CD8-positive, alpha-beta memory T cell (primary cell): ENCODE results near the gene GOLGA1. TPM values are rescaled to one million over a fixed set of nuclear protein-coding genes. Genes with fewer than 3 reads are reported as not detected.
"Not testable (repeated sequence)": the region's sequence is repeated elsewhere in the genome, so short reads cannot be mapped to it uniquely, and the experiment has no call there.

Source experiments
- CTCF ChIA-PET: fragments of 350-600 bp; sonication (Branson Sonifier 250); formaldehyde crosslinking; loops from one replicate; lab custom pipeline; 2021; ENCODE audit warnings: antibody characterized with exemption; lab: Charles Lee
- POLR2A ChIA-PET: fragments of 350-600 bp; sonication (Branson Sonifier 250); formaldehyde crosslinking; loops from one replicate; lab custom pipeline; 2021; ENCODE audit warnings: antibody characterized with exemption; lab: Charles Lee
- DNase-seq, 5 donors: peaks; one replicate each; pipeline versions ENCODE4 v3.0.0 to v3.0.0-alpha.2; 2020 to 2022; ENCODE audit warnings: mixed read lengths in 1 of 5
- H3K27ac ChIP-seq: one replicate; pipeline ENCODE4 v1.7.0; 2013; ENCODE audit warnings: low read depth, mild to moderate bottlenecking, low read length, moderate library complexity
- H3K27me3 ChIP-seq: 2 replicates; pipeline ENCODE4 v1.7.0; 2013; ENCODE audit warnings: low read length, mild to moderate bottlenecking; ENCODE audit not compliant: insufficient read depth, poor library complexity, severe bottlenecking
- H3K36me3 ChIP-seq: 2 replicates; pipeline ENCODE4 v1.7.0; 2013; ENCODE audit warnings: mild to moderate bottlenecking, low read length, moderate library complexity; ENCODE audit not compliant: insufficient read depth
- H3K4me1 ChIP-seq: 2 replicates; pipeline ENCODE4 v1.7.0; 2013; ENCODE audit warnings: mild to moderate bottlenecking, low read length, moderate library complexity; ENCODE audit not compliant: insufficient read depth
- H3K4me3 ChIP-seq: 2 replicates; pipeline ENCODE4 v1.7.0; 2013; ENCODE audit warnings: mild to moderate bottlenecking, low read length
- H3K9me3 ChIP-seq: 2 replicates; pipeline ENCODE4 v1.7.0; 2013; ENCODE audit warnings: mild to moderate bottlenecking, low read length
- H3K27ac Mint-ChIP-seq, 8 donors: one replicate each; pipeline ENCODE4 v1.8.0; 2020 to 2021; ENCODE audit warnings: mixed read lengths in 8 of 8, mild to moderate bottlenecking in 6 of 8, inconsistent platforms in 3 of 8, moderate library complexity in 3 of 8
- H3K27me3 Mint-ChIP-seq, 2 donors: one replicate each; pipeline ENCODE4 v1.8.0; 2020 to 2021; ENCODE audit warnings: mixed read lengths in 2 of 2, mild to moderate bottlenecking in 1 of 2, moderate library complexity in 1 of 2
- H3K36me3 Mint-ChIP-seq, 3 donors: one replicate each; pipeline ENCODE4 v1.8.0; 2020 to 2021; ENCODE audit warnings: mixed read lengths in 3 of 3, inconsistent platforms in 1 of 3, mild to moderate bottlenecking in 1 of 3
- H3K4me1 Mint-ChIP-seq, 3 donors: one replicate each; pipeline ENCODE4 v1.8.0; 2020 to 2021; ENCODE audit warnings: mixed read lengths in 3 of 3, inconsistent platforms in 1 of 3, mild to moderate bottlenecking in 1 of 3
- H3K4me3 Mint-ChIP-seq, 7 donors: one replicate each; pipeline ENCODE4 v1.8.0; 2020 to 2021; ENCODE audit warnings: mixed read lengths in 7 of 7, mild to moderate bottlenecking in 6 of 7, moderate library complexity in 4 of 7, inconsistent platforms in 2 of 7
- H3K9me3 Mint-ChIP-seq, 5 donors: one replicate each; pipeline ENCODE4 v1.8.0; 2020 to 2022; ENCODE audit warnings: mixed read lengths in 5 of 5, mild to moderate bottlenecking in 3 of 5, moderate library complexity in 2 of 5, inconsistent platforms in 1 of 5
- polyA plus RNA-seq: library from polyadenylated mRNA; unstranded; fragments of 300-500 nt; fragmentation: Illumina TruSeq; gene quantifications from one replicate; pipeline ENCODE4 v1.2.3, GENCODE V29; 2021
- total RNA-seq, 2 experiments: library from RNA; stranded (reverse); gene quantifications; one replicate each; pipeline ENCODE4 v1.2.3, GENCODE V29; 2021

Gene GOLGA1
- total and polyA plus RNA-seq, 3 experiments from 2014 or later, result 8.5 to 21.1 (median 17.1) TPM

DNA sequence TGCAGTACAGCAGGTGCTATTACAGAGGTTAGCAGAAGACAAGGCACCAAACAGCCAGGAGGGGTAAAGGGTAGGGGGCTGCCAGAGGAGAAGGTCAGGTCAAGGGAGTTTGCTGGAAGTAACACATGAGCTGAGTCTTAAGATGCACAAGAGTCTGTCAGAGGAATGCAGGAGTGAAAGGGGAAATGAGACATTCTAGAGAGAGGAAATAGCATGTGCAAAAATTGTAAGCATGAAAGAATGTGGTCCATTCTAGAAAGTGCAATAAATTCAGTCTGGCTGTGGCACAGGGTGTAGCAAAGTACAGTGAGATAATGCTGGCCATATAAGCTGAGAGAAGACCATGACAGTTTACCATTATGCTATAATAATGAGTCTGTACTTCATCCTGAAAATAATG, 6.6 kb downstream of the GOLGA1 start:
- Mint-ChIP-seq H3K27ac (peak overlapping the region in 2 of 8 donors; percentile 21 to 47), H3K9me3 (no peaks in the 10 kb centered on the region), H3K4me1 (peaks cover 13 to 21% (median 20%) of the 10 kb centered on the region in 3 donors), H3K4me3 (peak overlapping the region in 1 of 7 donors; percentile 34), H3K36me3 (peaks cover 3 to 73% (median 12%) of the 10 kb centered on the region in 3 donors), H3K27me3 (peaks cover 0 to 2% of the 10 kb centered on the region in 2 donors)
- no peaks in the 10 kb centered on the region for H3K27me3 ChIP-seq
- ChIA-PET CTCF (no interaction called here), POLR2A (no interaction called here)
- no peak overlapping the region for H3K27ac ChIP-seq
- H3K4me3 ChIP-seq, result no peak overlapping the region
- H3K9me3 ChIP-seq, result no peaks in the 10 kb centered on the region
- no peak for DNase-seq
- peaks cover 35% of the 10 kb centered on the region for H3K36me3 ChIP-seq
- H3K4me1 ChIP-seq, result no peaks in the 10 kb centered on the region

- POLR2A ChIA-PET, result no interaction called here
- H3K27ac ChIP-seq, result no peak overlapping the region
- no peaks in the 10 kb centered on the region for H3K9me3 Mint-ChIP-seq
- H3K36me3 ChIP-seq, result peaks cover 53% of the 10 kb centered on the region
- DNase-seq, result no peak
- peak overlapping the region in 2 of 8 donors; percentile 26 to 29 for H3K27ac Mint-ChIP-seq
- peaks cover 7 to 10% (median 8%) of the 10 kb centered on the region in 3 donors for H3K4me1 Mint-ChIP-seq
- H3K4me1 ChIP-seq, result no peaks in the 10 kb centered on the region
- no peaks in the 10 kb centered on the region for H3K9me3 ChIP-seq
- no peak overlapping the region for H3K4me3 ChIP-seq
- H3K36me3 Mint-ChIP-seq, result peaks cover 3 to 80% (median 16%) of the 10 kb centered on the region in 3 donors
- CTCF ChIA-PET, result interaction anchor here (0.9 kb wide), 1 partner anchor 212 kb away, joined by 3 read pairs; no protein-coding TSS in a partner anchor
- peaks cover 0 to 2% of the 10 kb centered on the region in 2 donors for H3K27me3 Mint-ChIP-seq
- no peak overlapping the region for H3K4me3 Mint-ChIP-seq
- H3K27me3 ChIP-seq, result no peaks in the 10 kb centered on the region
Observed at GRCh38 chr9:124932333-124932732, 8.6 kb downstream of the GOLGA1 start.

DNA sequence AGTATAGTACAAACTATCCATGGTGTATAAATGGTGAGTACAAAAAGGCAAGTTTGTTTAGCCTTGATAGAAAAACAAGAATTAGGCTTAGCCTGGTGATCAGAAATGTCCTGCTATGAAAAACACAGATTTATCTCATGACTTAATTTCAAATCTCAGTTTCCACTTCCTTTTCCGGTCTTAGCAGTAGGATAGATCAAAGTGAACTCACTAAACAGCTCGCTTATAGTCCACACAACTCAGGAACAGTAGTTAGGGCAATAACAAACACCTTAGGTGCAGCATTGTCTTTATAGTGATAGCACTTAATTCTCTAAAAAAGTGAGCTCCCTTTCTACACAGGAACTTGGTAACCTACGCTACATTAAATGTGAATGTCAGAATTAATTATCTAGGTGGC, 11.4 kb downstream of the GOLGA1 start:
- H3K27ac ChIP-seq, result no peak overlapping the region
- H3K4me1 Mint-ChIP-seq, result peaks cover 4 to 10% (median 7%) of the 10 kb centered on the region in 3 donors
- no peaks in the 10 kb centered on the region for H3K27me3 ChIP-seq
- no peak for DNase-seq
- no peaks in the 10 kb centered on the region for H3K9me3 ChIP-seq
- no peak overlapping the region for H3K4me3 ChIP-seq
- peaks cover 55% of the 10 kb centered on the region for H3K36me3 ChIP-seq
- H3K27ac Mint-ChIP-seq, result peak overlapping the region in 3 of 8 donors; percentile 3 to 54 (median 19)
- peaks cover 0 to 76% (median 16%) of the 10 kb centered on the region in 3 donors for H3K36me3 Mint-ChIP-seq
- H3K4me1 ChIP-seq, result no peaks in the 10 kb centered on the region
- no peaks in the 10 kb centered on the region for H3K27me3 Mint-ChIP-seq
- CTCF ChIA-PET, result no interaction called here
- H3K4me3 Mint-ChIP-seq, result no peak overlapping the region
- POLR2A ChIA-PET, result no interaction called here
- no peaks in the 10 kb centered on the region for H3K9me3 Mint-ChIP-seq

GRCh38 chr9:124928116-124928515, 12.8 kb downstream of the GOLGA1 start:
- Histone ChIP-seq H3K36me3 (peaks cover 47% of the 10 kb centered on the region), H3K27ac (no peak overlapping the region), H3K4me3 (no peak overlapping the region), H3K4me1 (no peaks in the 10 kb centered on the region), H3K9me3 (no peaks in the 10 kb centered on the region), H3K27me3 (no peaks in the 10 kb centered on the region)
- peaks cover 0 to 75% (median 11%) of the 10 kb centered on the region in 3 donors for H3K36me3 Mint-ChIP-seq
- H3K4me3 Mint-ChIP-seq, result no peak overlapping the region
- ChIA-PET CTCF (no interaction called here), POLR2A (no interaction called here)
- no peaks in the 10 kb centered on the region for H3K27me3 Mint-ChIP-seq
- no peaks in the 10 kb centered on the region for H3K9me3 Mint-ChIP-seq
- H3K27ac Mint-ChIP-seq, result peak overlapping the region in 1 of 8 donors; percentile 0
- H3K4me1 Mint-ChIP-seq, result peaks cover 0 to 4% (median 0%) of the 10 kb centered on the region in 3 donors
- DNase-seq, result no peak

- H3K27me3 Mint-ChIP-seq, H3K4me3 ChIP-seq, H3K27ac ChIP-seq, H3K4me1 ChIP-seq, H3K4me1 Mint-ChIP-seq, H3K27me3 ChIP-seq, CTCF ChIA-PET, H3K36me3 ChIP-seq, H3K4me3 Mint-ChIP-seq, H3K9me3 ChIP-seq, H3K27ac Mint-ChIP-seq, H3K9me3 Mint-ChIP-seq, DNase-seq, POLR2A ChIA-PET: not testable (repeated sequence)
- H3K36me3 Mint-ChIP-seq, result peaks cover 9 to 60% (median 14%) of the 10 kb centered on the region in 3 donors
Observed at GRCh38 chr9:124920394-124920793, 20.5 kb downstream of the GOLGA1 start.

- no peaks in the 10 kb centered on the region for H3K9me3 ChIP-seq
- Mint-ChIP-seq H3K27ac (peak overlapping the region in 2 of 8 donors; percentile 10 to 52), H3K4me3 (no peak overlapping the region), H3K36me3 (peaks cover 7 to 69% (median 31%) of the 10 kb centered on the region in 3 donors), H3K9me3 (no peaks in the 10 kb centered on the region), H3K27me3 (no peaks in the 10 kb centered on the region), H3K4me1 (peaks cover 0 to 7% (median 0%) of the 10 kb centered on the region in 3 donors)
- DNase-seq, result no peak
- H3K4me1 ChIP-seq, result no peaks in the 10 kb centered on the region
- no peak overlapping the region for H3K27ac ChIP-seq
- ChIA-PET POLR2A (no interaction called here), CTCF (no interaction called here)
- H3K36me3 ChIP-seq, result peaks cover 12% of the 10 kb centered on the region
- no peak overlapping the region for H3K4me3 ChIP-seq
- H3K27me3 ChIP-seq, result no peaks in the 10 kb centered on the region
Observed at GRCh38 chr9:124914753-124915405, 26.0 kb downstream of the GOLGA1 start.

- Mint-ChIP-seq H3K4me1 (peaks cover 0 to 7% (median 0%) of the 10 kb centered on the region in 3 donors), H3K9me3 (no peaks in the 10 kb centered on the region), H3K36me3 (peaks cover 4 to 63% (median 27%) of the 10 kb centered on the region in 3 donors), H3K27me3 (no peaks in the 10 kb centered on the region), H3K27ac (peak overlapping the region in 1 of 8 donors; percentile 7), H3K4me3 (no peak overlapping the region)
- Histone ChIP-seq H3K36me3 (peaks cover 7% of the 10 kb centered on the region), H3K4me1 (no peaks in the 10 kb centered on the region), H3K4me3 (no peak overlapping the region), H3K27me3 (no peaks in the 10 kb centered on the region), H3K27ac (no peak overlapping the region), H3K9me3 (no peaks in the 10 kb centered on the region)
- ChIA-PET POLR2A (interaction anchor here (0.6 kb wide), 1 partner anchor 13 kb away, joined by 6 read pairs; no protein-coding TSS in a partner anchor), CTCF (no interaction called here)
- DNase-seq, result no peak
Observed at GRCh38 chr9:124913378-124913777, 27.5 kb downstream of the GOLGA1 start.

GRCh38 chr9:124911766-124912165, 29.1 kb downstream of the GOLGA1 start:
- DNase-seq, result no peak
- no peaks in the 10 kb centered on the region for H3K27me3 Mint-ChIP-seq
- Histone ChIP-seq H3K9me3 (no peaks in the 10 kb centered on the region), H3K27me3 (no peaks in the 10 kb centered on the region), H3K36me3 (peaks cover 7% of the 10 kb centered on the region), H3K4me3 (no peak overlapping the region), H3K4me1 (no peaks in the 10 kb centered on the region), H3K27ac (no peak overlapping the region)
- POLR2A ChIA-PET, result no interaction called here
- H3K4me1 Mint-ChIP-seq, result peaks cover 0 to 11% (median 0%) of the 10 kb centered on the region in 3 donors
- H3K4me3 Mint-ChIP-seq, result no peak overlapping the region
- H3K27ac Mint-ChIP-seq, result peak overlapping the region in 1 of 8 donors; percentile 49
- H3K36me3 Mint-ChIP-seq, result peaks cover 4 to 69% (median 32%) of the 10 kb centered on the region in 3 donors
- H3K9me3 Mint-ChIP-seq, result no peaks in the 10 kb centered on the region
- CTCF ChIA-PET, result no interaction called here
